Measurements from ENCODE around the gene MOV10L1. TPM values are rescaled to one million over a fixed set of nuclear protein-coding genes. Genes with fewer than 3 reads are reported as not detected.

MOV10L1 gene
- polyA plus RNA-seq, 3 donors = 0.18 to 0.35 TPM; not detected in 1

- peak overlapping the region in 1 of 3 experiments; percentile 71 for H3K4me3 ChIP-seq (replicated peaks in 1 of 3; ENCODE audit: low read depth in 2 of 3, low read length in 3 of 3)
- peaks cover 4% of the 10 kb centered on the region in 2 donors for H3K36me3 ChIP-seq (replicated peaks in 1 of 2; ENCODE audit: control insufficient read depth in 1 of 2, insufficient read depth in 2 of 2, low read length in 2 of 2)
- no peaks in the 10 kb centered on the region for H3K9me3 Mint-ChIP-seq
- no peaks in the 10 kb centered on the region for H3K9me3 ChIP-seq (replicated peaks in 1 of 2; ENCODE audit: control insufficient read depth in 1 of 2, insufficient read depth in 1 of 2, low read length in 2 of 2)
- H3K4me1 ChIP-seq (ENCODE audit: control insufficient read depth in 1 of 2, insufficient read depth in 2 of 2, low read length in 2 of 2) = peaks cover 82 to 93% of the 10 kb centered on the region in 2 donors
- H3K27ac Mint-ChIP-seq = peak overlapping the region in 4 of 7 donors; percentile 98 to 100 (median 100)
- peaks cover 13 to 21% of the 10 kb centered on the region in 2 donors for H3K36me3 Mint-ChIP-seq
- intact Hi-C loops (cut with micrococcal nuclease) = loop anchor here in 1 of 2 donors (5.0 kb wide), 1 partner anchor 344 kb away; the partner anchor contains the start of gene TYMP
- no peak overlapping the region for H3K4me3 Mint-ChIP-seq
- peaks cover 62% of the 10 kb centered on the region for H3K79me2 ChIP-seq (ENCODE audit: insufficient read depth, low read length)
- no peak overlapping the region for H3K9ac ChIP-seq (ENCODE audit: insufficient read depth, low read length, poor library complexity, severe bottlenecking)
- peak overlapping the region in 1 of 2 donors; percentile 99 for H3K27ac ChIP-seq (ENCODE audit: low read depth in 1 of 2, low read length in 2 of 2)
- TF ChIP-seq CTCF (IDR thresholded peaks at IDR 0.05) = no peak
- H4K20me1 ChIP-seq (ENCODE audit: insufficient read depth, low read length) = no peaks in the 10 kb centered on the region
- no peak overlapping the region for H3K4me2 ChIP-seq (replicated peaks; ENCODE audit: extremely low read depth, low read length, poor library complexity, severe bottlenecking)
- no peaks in the 10 kb centered on the region for H3K27me3 ChIP-seq (ENCODE audit: control insufficient read depth in 2 of 2, insufficient read depth in 2 of 2, low read length in 2 of 2)
- 94% methylated on average over 6 of the region's 11 CpGs for WGBS (ENCODE audit: insufficient coverage)
- H3K27me3 Mint-ChIP-seq (ENCODE audit: low read depth in 3 of 3) = peaks cover 0 to 4% (median 2%) of the 10 kb centered on the region in 3 donors
- H3K4me1 Mint-ChIP-seq = peaks cover 66% of the 10 kb centered on the region
- H2AFZ ChIP-seq (ENCODE audit: insufficient read depth, low read depth, low read length, poor library complexity, severe bottlenecking) = no peak overlapping the region
- DNase-seq = no peak
Measured at GRCh38 chr22:50188356-50188755, 98.5 kb downstream of the MOV10L1 start.

GRCh38 chr22:50189184-50189848 lies 99.5 kb downstream of the MOV10L1 start:
- Histone ChIP-seq H3K27ac (ENCODE audit: low read depth in 1 of 2, low read length in 2 of 2) (peak overlapping the region; percentile 99 to 100), H3K27me3 (ENCODE audit: control insufficient read depth in 2 of 2, insufficient read depth in 2 of 2, low read length in 2 of 2) (no peaks in the 10 kb centered on the region), H3K9me3 (replicated peaks in 1 of 2; ENCODE audit: control insufficient read depth in 1 of 2, insufficient read depth in 1 of 2, low read length in 2 of 2) (no peaks in the 10 kb centered on the region), H3K36me3 (replicated peaks in 1 of 2; ENCODE audit: control insufficient read depth in 1 of 2, insufficient read depth in 2 of 2, low read length in 2 of 2) (peaks cover 14% of the 10 kb centered on the region in 2 donors), H4K20me1 (ENCODE audit: insufficient read depth, low read length) (no peaks in the 10 kb centered on the region), H3K4me1 (ENCODE audit: control insufficient read depth in 1 of 2, insufficient read depth in 2 of 2, low read length in 2 of 2) (peaks cover 74 to 87% of the 10 kb centered on the region in 2 donors), H3K4me3 (replicated peaks in 1 of 3; ENCODE audit: low read depth in 2 of 3, low read length in 3 of 3) (peak overlapping the region in 1 of 3 experiments; percentile 71), H3K9ac (ENCODE audit: insufficient read depth, low read length, poor library complexity, severe bottlenecking) (peak overlapping the region; percentile 95), H3K79me2 (ENCODE audit: insufficient read depth, low read length) (peaks cover 71% of the 10 kb centered on the region), H2AFZ (ENCODE audit: insufficient read depth, low read depth, low read length, poor library complexity, severe bottlenecking) (no peak overlapping the region), H3K4me2 (replicated peaks; ENCODE audit: extremely low read depth, low read length, poor library complexity, severe bottlenecking) (peak overlapping the region; percentile 70)
- no peaks in the 10 kb centered on the region for H3K9me3 Mint-ChIP-seq
- TF ChIP-seq CTCF (IDR thresholded peaks at IDR 0.05) = no peak
- intact Hi-C loops (cut with micrococcal nuclease) = loop anchor here in 1 of 2 donors (5.0 kb wide), 1 partner anchor 343 kb away; the partner anchor contains the start of gene TYMP
- WGBS (ENCODE audit: insufficient coverage) = 70% methylated on average over 19 of the region's 20 CpGs
- H3K36me3 Mint-ChIP-seq = peaks cover 19 to 31% of the 10 kb centered on the region in 2 donors
- H3K27me3 Mint-ChIP-seq (ENCODE audit: low read depth in 3 of 3) = peaks cover 0 to 4% (median 2%) of the 10 kb centered on the region in 3 donors
- H3K27ac Mint-ChIP-seq = peak overlapping the region; percentile 98 to 100 (median 100)
- no peak for DNase-seq
- H3K4me3 Mint-ChIP-seq = peak overlapping the region; percentile 83 to 89
- H3K4me1 Mint-ChIP-seq = peaks cover 61% of the 10 kb centered on the region

Data from CD14-positive monocyte (primary cell).